ENCODE results near the gene PSG7.
"Not testable (repeated sequence)": the region's sequence is repeated elsewhere in the genome, so short reads cannot be mapped to it uniquely, and the experiment has no call there.

- not testable (repeated sequence) for TF ChIP-seq EZH2 (IDR thresholded peaks at IDR 0.05); POLR2AphosphoS5 (IDR thresholded peaks at IDR 0.05; ENCODE audit: borderline replicate concordance, low read depth, low read length)
These were observed 38.4 kb downstream of the PSG7 start for GRCh38 chr19:42898656-42899055.

All from SK-N-MC (cell line).